SK-N-SH (cell line): ENCODE data around the gene SSTR1. TPM values are rescaled to one million over a fixed set of nuclear protein-coding genes. Genes with fewer than 3 reads are reported as not detected.

Source experiments
- CTCF ChIA-PET: fragments of 300-600, 350-600 bp; formaldehyde crosslinking; extraction: SDS; loops from one replicate; lab custom pipeline; 2021; lab: Yijun Ruan, JAX
- POLR2A ChIA-PET: fragments of 350-600 bp; sonication (Branson Sonifier 250); formaldehyde crosslinking; extraction: SDS; loops from one replicate; lab custom pipeline; 2020; ENCODE audit warnings: antibody characterized with exemption, inconsistent platforms; lab: Yijun Ruan, JAX
- DNase-seq: peaks from one replicate; pipeline ENCODE4 v3.0.0; 2012
- H2AFZ ChIP-seq: fragments of 200-600 bp; sonication (generic); 2 replicates; pipeline ENCODE4 v1.8.1; 2016; ENCODE audit warnings: antibody characterized with exemption, mild to moderate bottlenecking, low read depth
- H3F3A ChIP-seq: fragments of 200-600 bp; sonication (generic); replicated peaks from 2 replicates; pipeline ENCODE3; 2016; ENCODE audit warnings: antibody characterized with exemption, mild to moderate bottlenecking; ENCODE audit not compliant: insufficient read depth
- H3K27ac ChIP-seq, 2 experiments: fragments of 200-500 bp in 1 of 2; fragments of 200-600 bp in 1 of 2; sonication (Bioruptor generic) in 1 of 2; sonication (generic), shearing (Covaris generic) in 1 of 2; 2 replicates each; pipeline versions ENCODE4 v1.5.1 to v1.6.1; 2014 to 2016; ENCODE audit warnings: low read depth in 2 of 2, inconsistent platforms in 1 of 2, low read length in 1 of 2, mild to moderate bottlenecking in 1 of 2, mixed read lengths in 1 of 2
- H3K27me3 ChIP-seq: fragments of 200-600 bp; sonication (generic), shearing (Covaris generic); 2 replicates; pipeline ENCODE4 v1.6.1; 2016; ENCODE audit warnings: mixed run types; ENCODE audit not compliant: insufficient read depth
- H3K36me3 ChIP-seq, 2 experiments: fragments of 200-500 bp in 1 of 2; fragments of 200-600 bp in 1 of 2; sonication (Bioruptor generic) in 1 of 2; sonication (generic) in 1 of 2; replicated peaks in 1 of 2; 2 replicates each; pipeline versions ENCODE3 to v1.5.1; 2014 to 2016; ENCODE audit warnings: low read length in 1 of 2, mild to moderate bottlenecking in 1 of 2; ENCODE audit not compliant: insufficient read depth in 2 of 2, control insufficient read depth in 1 of 2
- H3K4me1 ChIP-seq, 2 experiments: fragments of 200-500 bp in 1 of 2; fragments of 200-600 bp in 1 of 2; sonication (Bioruptor generic) in 1 of 2; sonication (generic), shearing (Covaris generic) in 1 of 2; 2 replicates each; pipeline versions ENCODE4 v1.5.1 to v1.6.1; 2014 to 2016; ENCODE audit warnings: low read depth in 1 of 2, low read length in 1 of 2, mixed run types in 1 of 2; ENCODE audit not compliant: insufficient read depth in 2 of 2, control insufficient read depth in 1 of 2
- H3K4me2 ChIP-seq: fragments of 200-600 bp; sonication (generic), shearing (Covaris generic); 2 replicates; pipeline ENCODE4 v1.6.1; 2017; ENCODE audit warnings: mixed run types
- H3K4me3 ChIP-seq, 2 experiments: fragments of 200-500 bp in 1 of 2; fragments of 200-600 bp in 1 of 2; sonication (Bioruptor generic) in 1 of 2; sonication (generic), shearing (Covaris generic) in 1 of 2; 2 replicates each; pipeline versions ENCODE4 v1.5.1 to v1.8.1; 2014 to 2016; ENCODE audit warnings: low read depth in 2 of 2, inconsistent platforms in 1 of 2, low read length in 1 of 2, mild to moderate bottlenecking in 1 of 2, mixed read lengths in 1 of 2, moderate library complexity in 1 of 2
- H3K79me2 ChIP-seq: fragments of 200-600 bp; sonication (generic); 2 replicates; pipeline ENCODE4 v1.8.1; 2017; ENCODE audit warnings: mild to moderate bottlenecking; ENCODE audit not compliant: insufficient read depth
- H3K9ac ChIP-seq: fragments of 200-600 bp; sonication (generic); 2 replicates; pipeline ENCODE4 v1.6.1; 2017; ENCODE audit warnings: mixed run types
- H3K9me2 ChIP-seq: fragments of 200-600 bp; sonication (generic); 2 replicates; pipeline ENCODE4 v1.6.1; 2017; ENCODE audit warnings: mixed run types
- H3K9me3 ChIP-seq: fragments of 200-600 bp; sonication (generic); 2 replicates; pipeline ENCODE4 v1.6.1; 2017; ENCODE audit warnings: mixed run types, mild to moderate bottlenecking, moderate library complexity
- H4K20me1 ChIP-seq: fragments of 200-600 bp; sonication (generic); 2 replicates; pipeline ENCODE4 v1.6.1; 2017; ENCODE audit warnings: mild to moderate bottlenecking, mixed run types; ENCODE audit not compliant: insufficient read depth
- CHD2 ChIP-seq: fragments of 150-350 bp; IDR thresholded peaks from 2 replicates; pipeline ENCODE4 v1.6.1; 2018; ENCODE audit warnings: low read length; ENCODE audit not compliant: partially characterized antibody
- EP300 ChIP-seq, 2 experiments: IDR thresholded peaks; 2 replicates each; pipeline versions ENCODE4 v1.4.0 to v1.6.1; 2012; ENCODE audit warnings: borderline replicate concordance in 1 of 2, low read depth in 1 of 2, low read length in 1 of 2
- EZH2phosphoT487 ChIP-seq: fragments of 200-600 bp; sonication (generic); IDR thresholded peaks from 2 replicates; pipeline ENCODE4 v1.6.1; 2017; ENCODE audit warnings: low read depth, mixed run types, mild to moderate bottlenecking, antibody characterized with exemption, moderate library complexity, borderline replicate concordance
- FOSL2 ChIP-seq: IDR thresholded peaks from 2 replicates; pipeline ENCODE4 v1.4.0; 2012; ENCODE audit warnings: low read depth, mild to moderate bottlenecking, moderate library complexity, borderline replicate concordance
- FOXJ3 ChIP-seq: sonication (generic); formaldehyde crosslinking; IDR thresholded peaks from 2 replicates; pipeline ENCODE4 v1.5.1; 2020; ENCODE audit warnings: mild to moderate bottlenecking, missing genetic modification reagents
- FOXM1 ChIP-seq: IDR thresholded peaks from 2 replicates; pipeline ENCODE4 v1.4.0; 2012; ENCODE audit warnings: low read depth, mild to moderate bottlenecking
- GABPA ChIP-seq: IDR thresholded peaks from 2 replicates; pipeline ENCODE4 v1.4.0; 2012; ENCODE audit warnings: low read depth, mild to moderate bottlenecking
- GATA2 ChIP-seq: sonication (generic); formaldehyde crosslinking; IDR thresholded peaks from 2 replicates; pipeline ENCODE4 v1.5.0; 2020; ENCODE audit warnings: mild to moderate bottlenecking, missing genetic modification reagents
- JUND ChIP-seq: IDR thresholded peaks from 2 replicates; pipeline ENCODE4 v1.4.0; 2012
- NFIC ChIP-seq: IDR thresholded peaks from 2 replicates; pipeline ENCODE4 v1.4.0; 2012; ENCODE audit warnings: borderline replicate concordance
- POLR2AphosphoS5 ChIP-seq: IDR thresholded peaks from 2 replicates; pipeline ENCODE4 v1.6.1; 2012; ENCODE audit warnings: low read depth, low read length
- RAD21 ChIP-seq: IDR thresholded peaks from 2 replicates; pipeline ENCODE4 v1.6.1; 2012; ENCODE audit warnings: mild to moderate bottlenecking, low read length
- RFX5 ChIP-seq: IDR thresholded peaks from 2 replicates; pipeline ENCODE4 v1.6.1; 2012; ENCODE audit warnings: mild to moderate bottlenecking, improper control_type of control experiment, low read length
- RXRA ChIP-seq: IDR thresholded peaks from 2 replicates; pipeline ENCODE4 v1.4.0; 2012; ENCODE audit warnings: low read depth, mild to moderate bottlenecking, borderline replicate concordance
- SMC3 ChIP-seq: IDR thresholded peaks from 2 replicates; pipeline ENCODE4 v1.6.1; 2012; ENCODE audit warnings: low read depth, low read length, improper control_type of control experiment
- WGBS: methylation state at CpG from one replicate; pipeline ENCODE4 v1.1.6; 2017; ENCODE audit warnings: low lambda C conversion rate; 5-methylcytosine and 5-hydroxymethylcytosine counted together
- polyA plus RNA-seq, 3 experiments: library from polyadenylated mRNA; depleted of rRNA; stranded (reverse); fragments of >200 nt; gene quantifications; 2 replicates each; pipeline ENCODE4 v1.2.3, GENCODE V29; 2012
- TF ChIP-seq, protein P1 (sequence below): fragments of 200-600 bp; sonication (generic); IDR thresholded peaks from 2 replicates; pipeline ENCODE4 v1.6.1; 2017; ENCODE audit warnings: antibody characterized with exemption, mild to moderate bottlenecking, moderate library complexity
- TF ChIP-seq, protein P2 (sequence below): IDR thresholded peaks from 2 replicates; pipeline ENCODE4 v1.4.0; 2012; ENCODE audit warnings: low read depth
- TF ChIP-seq, protein P3 (sequence below): IDR thresholded peaks from 2 replicates; pipeline ENCODE4; 2012
- TF ChIP-seq, protein P4 (sequence below): fragments of 150-350 bp; IDR thresholded peaks from 2 replicates; pipeline ENCODE4 v1.6.1; 2016; ENCODE audit warnings: mild to moderate bottlenecking, low read depth, low read length
- TF ChIP-seq, protein P5 (sequence below): IDR thresholded peaks from 2 replicates; pipeline ENCODE4 v1.4.0; 2012; ENCODE audit warnings: low read depth, borderline replicate concordance

SSTR1 gene
- polyA plus RNA-seq, 1 of the 3 experiments (the other 2 are of a cell fraction): 0.08 TPM

DNA sequence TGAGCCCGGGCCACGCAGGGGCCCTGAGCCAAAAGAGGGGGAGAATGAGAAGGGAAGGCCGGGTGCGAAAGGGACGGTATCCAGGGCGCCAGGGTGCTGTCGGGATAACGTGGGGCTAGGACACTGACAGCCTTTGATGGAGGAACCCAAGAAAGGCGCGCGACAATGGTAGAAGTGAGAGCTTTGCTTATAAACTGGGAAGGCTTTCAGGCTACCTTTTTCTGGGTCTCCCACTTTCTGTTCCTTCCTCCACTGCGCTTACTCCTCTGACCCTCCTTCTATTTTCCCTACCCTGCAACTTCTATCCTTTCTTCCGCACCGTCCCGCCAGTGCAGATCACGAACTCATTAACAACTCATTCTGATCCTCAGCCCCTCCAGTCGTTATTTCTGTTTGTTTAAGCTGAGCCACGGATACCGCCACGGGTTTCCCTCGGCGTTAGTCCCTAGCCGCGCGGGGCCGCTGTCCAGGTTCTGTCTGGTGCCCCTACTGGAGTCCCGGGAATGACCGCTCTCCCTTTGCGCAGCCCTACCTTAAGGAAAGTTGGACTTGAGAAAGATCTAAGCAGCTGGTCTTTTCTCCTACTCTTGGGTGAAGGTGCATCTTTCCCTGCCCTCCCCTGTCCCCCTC, 3.0 kb downstream of the SSTR1 start:
- Histone ChIP-seq H3K9me2 (no peaks in the 10 kb centered on the region), H2AFZ (no peak overlapping the region), H3K79me2 (no peaks in the 10 kb centered on the region), H4K20me1 (no peaks in the 10 kb centered on the region), H3K9me3 (no peaks in the 10 kb centered on the region), H3K27me3 (peaks cover 17% of the 10 kb centered on the region; the same call in 1 of the 2 replicates), H3K9ac (no peak overlapping the region), H3K27ac (no peak overlapping the region), H3K4me2 (peak overlapping the region; percentile 44), H3K36me3 (no peaks in the 10 kb centered on the region), H3K4me3 (peak overlapping the region in 1 of 2 experiments; percentile 39; a peak in 2 of 4 replicates), H3F3A (peaks cover 2% of the 10 kb centered on the region), H3K4me1 (no peaks in the 10 kb centered on the region)
- ChIA-PET POLR2A (no interaction called here), CTCF (no interaction called here)
- 4% methylated on average over 29 of the region's 29 CpGs for WGBS
- DNase-seq: no peak
- no peak for TF ChIP-seq EP300 (IDR thresholded peaks at IDR 0.05; ENCODE audit: borderline replicate concordance in 1 of 2, low read depth in 1 of 2, low read length in 1 of 2)
- TF ChIP-seq, protein P1, sequence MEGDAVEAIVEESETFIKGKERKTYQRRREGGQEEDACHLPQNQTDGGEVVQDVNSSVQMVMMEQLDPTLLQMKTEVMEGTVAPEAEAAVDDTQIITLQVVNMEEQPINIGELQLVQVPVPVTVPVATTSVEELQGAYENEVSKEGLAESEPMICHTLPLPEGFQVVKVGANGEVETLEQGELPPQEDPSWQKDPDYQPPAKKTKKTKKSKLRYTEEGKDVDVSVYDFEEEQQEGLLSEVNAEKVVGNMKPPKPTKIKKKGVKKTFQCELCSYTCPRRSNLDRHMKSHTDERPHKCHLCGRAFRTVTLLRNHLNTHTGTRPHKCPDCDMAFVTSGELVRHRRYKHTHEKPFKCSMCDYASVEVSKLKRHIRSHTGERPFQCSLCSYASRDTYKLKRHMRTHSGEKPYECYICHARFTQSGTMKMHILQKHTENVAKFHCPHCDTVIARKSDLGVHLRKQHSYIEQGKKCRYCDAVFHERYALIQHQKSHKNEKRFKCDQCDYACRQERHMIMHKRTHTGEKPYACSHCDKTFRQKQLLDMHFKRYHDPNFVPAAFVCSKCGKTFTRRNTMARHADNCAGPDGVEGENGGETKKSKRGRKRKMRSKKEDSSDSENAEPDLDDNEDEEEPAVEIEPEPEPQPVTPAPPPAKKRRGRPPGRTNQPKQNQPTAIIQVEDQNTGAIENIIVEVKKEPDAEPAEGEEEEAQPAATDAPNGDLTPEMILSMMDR: peak; percentile 21

DNA sequence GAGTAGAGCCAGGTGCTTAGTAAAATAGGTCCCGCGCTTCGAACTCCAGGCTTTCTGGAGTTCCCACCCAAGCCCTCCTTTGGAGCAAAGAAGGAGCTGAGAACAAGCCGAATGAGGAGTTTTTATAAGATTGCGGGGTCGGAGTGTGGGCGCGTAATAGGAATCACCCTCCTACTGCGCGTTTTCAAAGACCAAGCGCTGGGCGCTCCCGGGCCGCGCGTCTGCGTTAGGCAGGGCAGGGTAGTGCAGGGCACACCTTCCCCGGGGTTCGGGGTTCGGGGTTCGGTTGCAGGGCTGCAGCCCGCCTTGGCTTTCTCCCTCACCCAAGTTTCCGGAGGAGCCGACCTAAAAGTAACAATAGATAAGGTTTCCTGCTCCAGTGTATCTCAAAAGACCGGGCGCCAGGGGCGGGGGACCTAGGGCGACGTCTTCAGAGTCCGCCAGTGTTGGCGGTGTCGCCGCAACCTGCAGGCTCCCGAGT, 3.6 kb downstream of the SSTR1 start:
- peak overlapping the region; percentile 44; the same call in 1 of the 2 replicates for H3K4me2 ChIP-seq
- H3K4me1 ChIP-seq: no peaks in the 10 kb centered on the region
- no peaks in the 10 kb centered on the region for H4K20me1 ChIP-seq
- H3K79me2 ChIP-seq: no peaks in the 10 kb centered on the region
- no peaks in the 10 kb centered on the region for H3K9me3 ChIP-seq
- H3K4me3 ChIP-seq: peak overlapping the region in 1 of 2 experiments; percentile 39; a peak in 2 of 4 replicates
- TF ChIP-seq GATA2 (CRISPR knock-in tag): no peak
- no peak for TF ChIP-seq GABPA
- no peak for TF ChIP-seq RAD21
- TF ChIP-seq, protein P2, sequence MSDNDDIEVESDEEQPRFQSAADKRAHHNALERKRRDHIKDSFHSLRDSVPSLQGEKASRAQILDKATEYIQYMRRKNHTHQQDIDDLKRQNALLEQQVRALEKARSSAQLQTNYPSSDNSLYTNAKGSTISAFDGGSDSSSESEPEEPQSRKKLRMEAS: no peak
- no peak for TF ChIP-seq RXRA
- no peak for TF ChIP-seq FOXJ3
- TF ChIP-seq POLR2AphosphoS5: no peak
- no peak for TF ChIP-seq FOXM1
- TF ChIP-seq RFX5: no peak
- TF ChIP-seq JUND: no peak
- TF ChIP-seq CHD2: no peak
- TF ChIP-seq, protein P3, sequence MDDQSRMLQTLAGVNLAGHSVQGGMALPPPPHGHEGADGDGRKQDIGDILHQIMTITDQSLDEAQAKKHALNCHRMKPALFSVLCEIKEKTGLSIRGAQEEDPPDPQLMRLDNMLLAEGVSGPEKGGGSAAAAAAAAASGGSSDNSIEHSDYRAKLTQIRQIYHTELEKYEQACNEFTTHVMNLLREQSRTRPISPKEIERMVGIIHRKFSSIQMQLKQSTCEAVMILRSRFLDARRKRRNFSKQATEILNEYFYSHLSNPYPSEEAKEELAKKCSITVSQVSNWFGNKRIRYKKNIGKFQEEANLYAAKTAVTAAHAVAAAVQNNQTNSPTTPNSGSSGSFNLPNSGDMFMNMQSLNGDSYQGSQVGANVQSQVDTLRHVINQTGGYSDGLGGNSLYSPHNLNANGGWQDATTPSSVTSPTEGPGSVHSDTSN: no peak
- TF ChIP-seq, protein P4, sequence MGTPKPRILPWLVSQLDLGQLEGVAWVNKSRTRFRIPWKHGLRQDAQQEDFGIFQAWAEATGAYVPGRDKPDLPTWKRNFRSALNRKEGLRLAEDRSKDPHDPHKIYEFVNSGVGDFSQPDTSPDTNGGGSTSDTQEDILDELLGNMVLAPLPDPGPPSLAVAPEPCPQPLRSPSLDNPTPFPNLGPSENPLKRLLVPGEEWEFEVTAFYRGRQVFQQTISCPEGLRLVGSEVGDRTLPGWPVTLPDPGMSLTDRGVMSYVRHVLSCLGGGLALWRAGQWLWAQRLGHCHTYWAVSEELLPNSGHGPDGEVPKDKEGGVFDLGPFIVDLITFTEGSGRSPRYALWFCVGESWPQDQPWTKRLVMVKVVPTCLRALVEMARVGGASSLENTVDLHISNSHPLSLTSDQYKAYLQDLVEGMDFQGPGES: no peak
- TF ChIP-seq EZH2phosphoT487: no peak
- no peak for TF ChIP-seq NFIC
- TF ChIP-seq, protein P5, sequence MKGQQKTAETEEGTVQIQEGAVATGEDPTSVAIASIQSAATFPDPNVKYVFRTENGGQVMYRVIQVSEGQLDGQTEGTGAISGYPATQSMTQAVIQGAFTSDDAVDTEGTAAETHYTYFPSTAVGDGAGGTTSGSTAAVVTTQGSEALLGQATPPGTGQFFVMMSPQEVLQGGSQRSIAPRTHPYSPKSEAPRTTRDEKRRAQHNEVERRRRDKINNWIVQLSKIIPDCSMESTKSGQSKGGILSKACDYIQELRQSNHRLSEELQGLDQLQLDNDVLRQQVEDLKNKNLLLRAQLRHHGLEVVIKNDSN: no peak
- TF ChIP-seq EP300 (IDR thresholded peaks at IDR 0.05; ENCODE audit: borderline replicate concordance in 1 of 2, low read depth in 1 of 2, low read length in 1 of 2): no peak
- TF ChIP-seq SMC3: no peak
- TF ChIP-seq FOSL2: no peak
- CTCF ChIA-PET: no interaction called here
- no peak for DNase-seq
- no peak overlapping the region for H2AFZ ChIP-seq
- peaks cover 17% of the 10 kb centered on the region; the same call in 1 of the 2 replicates for H3K27me3 ChIP-seq
- no peaks in the 10 kb centered on the region for H3K36me3 ChIP-seq
- H3F3A ChIP-seq: peaks cover 2% of the 10 kb centered on the region
- H3K27ac ChIP-seq: no peak overlapping the region
- no peaks in the 10 kb centered on the region for H3K9me2 ChIP-seq
- WGBS: 0% methylated on average over 1 of the region's 34 CpGs
- no peak overlapping the region for H3K9ac ChIP-seq
- POLR2A ChIA-PET: no interaction called here
